Smooth muscle cell (in vitro differentiated cells): ENCODE measurements around the gene NOP53. TPM values are rescaled to one million over a fixed set of nuclear protein-coding genes. Genes with fewer than 3 reads are reported as not detected.

Experiments used
- DNase-seq: peaks from one replicate; lab custom pipeline; 2025; ENCODE audit not compliant: unreplicated experiment; lab: John Stamatoyannopoulos, UW
- H2AFZ ChIP-seq: fragments of 200-600 bp; sonication (generic); 2 replicates; pipeline ENCODE4 v1.6.0; 2016; ENCODE audit warnings: antibody characterized with exemption, low read depth, mild to moderate bottlenecking
- H3F3A ChIP-seq: fragments of 200-600 bp; sonication (generic); 2 replicates; pipeline ENCODE4 v1.6.0; 2017; ENCODE audit warnings: antibody characterized with exemption, low read depth
- H3K27ac ChIP-seq: fragments of 200-600 bp; sonication (generic); 2 replicates; pipeline ENCODE4 v1.5.1; 2016; ENCODE audit warnings: low read depth, mild to moderate bottlenecking
- H3K27me3 ChIP-seq: fragments of 200-600 bp; sonication (generic); 2 replicates; pipeline ENCODE4 v1.6.1; 2016; ENCODE audit warnings: low read depth, mild to moderate bottlenecking
- H3K36me3 ChIP-seq: fragments of 200-600 bp; sonication (generic); 2 replicates; pipeline ENCODE4 v1.5.1; 2016; ENCODE audit warnings: low read depth
- H3K4me1 ChIP-seq: fragments of 200-600 bp; sonication (generic); 2 replicates; pipeline ENCODE4 v1.5.1; 2016; ENCODE audit warnings: low read depth
- H3K4me2 ChIP-seq: fragments of 200-600 bp; sonication (generic); 2 replicates; pipeline ENCODE4 v1.6.0; 2016; ENCODE audit warnings: mild to moderate bottlenecking
- H3K4me3 ChIP-seq: fragments of 200-600 bp; sonication (generic); 2 replicates; pipeline ENCODE4 v1.5.1; 2016; ENCODE audit warnings: mild to moderate bottlenecking
- H3K79me2 ChIP-seq: fragments of 200-600 bp; sonication (generic); 2 replicates; pipeline ENCODE4 v1.6.0; 2016; ENCODE audit warnings: low read depth, mild to moderate bottlenecking
- H3K9ac ChIP-seq: fragments of 200-600 bp; sonication (generic); 2 replicates; pipeline ENCODE4 v1.6.0; 2016; ENCODE audit warnings: low read depth
- H3K9me3 ChIP-seq: fragments of 200-600 bp; sonication (generic); replicated peaks from 2 replicates; pipeline ENCODE4 v1.5.1; 2016; ENCODE audit warnings: low read depth
- H4K20me1 ChIP-seq: fragments of 200-600 bp; sonication (generic); 2 replicates; pipeline ENCODE4 v1.6.0; 2016; ENCODE audit warnings: low read depth
- CTCF ChIP-seq: fragments of 200-600 bp; sonication (generic); IDR thresholded peaks from 2 replicates; pipeline ENCODE4 v1.5.1; 2017; ENCODE audit warnings: borderline replicate concordance, mild to moderate bottlenecking, antibody characterized with exemption; ENCODE audit not compliant: insufficient read depth, poor library complexity, severe bottlenecking
- WGBS: methylation state at CpG from one replicate; pipeline ENCODE4 v1.1.7; 2016; ENCODE audit warnings: low lambda C conversion rate; 5-methylcytosine and 5-hydroxymethylcytosine counted together
- polyA plus RNA-seq: library from polyadenylated mRNA; unstranded; fragments of >200 nt; fragmentation: Nextera tagmentation; extraction: Ambion mirVana; gene quantifications from 2 replicates; pipeline ENCODE4 v1.2.1, GENCODE V29; 2016
- total RNA-seq: library from RNA; depleted of rRNA; stranded (reverse); fragments of >200 nt; gene quantifications from 2 replicates; pipeline ENCODE4 v1.2.3, GENCODE V29; 2014

NOP53 gene
- total and polyA plus RNA-seq, 2 experiments from 2014 or later, result 42.8 to 74.5 TPM

- H3K27me3 ChIP-seq, result no peaks in the 10 kb centered on the region
- 94% methylated on average over 2 of the region's 2 CpGs for WGBS
These were observed 51.4 kb downstream of the NOP53 start for GRCh38 chr19:47796785-47797184.

DNA sequence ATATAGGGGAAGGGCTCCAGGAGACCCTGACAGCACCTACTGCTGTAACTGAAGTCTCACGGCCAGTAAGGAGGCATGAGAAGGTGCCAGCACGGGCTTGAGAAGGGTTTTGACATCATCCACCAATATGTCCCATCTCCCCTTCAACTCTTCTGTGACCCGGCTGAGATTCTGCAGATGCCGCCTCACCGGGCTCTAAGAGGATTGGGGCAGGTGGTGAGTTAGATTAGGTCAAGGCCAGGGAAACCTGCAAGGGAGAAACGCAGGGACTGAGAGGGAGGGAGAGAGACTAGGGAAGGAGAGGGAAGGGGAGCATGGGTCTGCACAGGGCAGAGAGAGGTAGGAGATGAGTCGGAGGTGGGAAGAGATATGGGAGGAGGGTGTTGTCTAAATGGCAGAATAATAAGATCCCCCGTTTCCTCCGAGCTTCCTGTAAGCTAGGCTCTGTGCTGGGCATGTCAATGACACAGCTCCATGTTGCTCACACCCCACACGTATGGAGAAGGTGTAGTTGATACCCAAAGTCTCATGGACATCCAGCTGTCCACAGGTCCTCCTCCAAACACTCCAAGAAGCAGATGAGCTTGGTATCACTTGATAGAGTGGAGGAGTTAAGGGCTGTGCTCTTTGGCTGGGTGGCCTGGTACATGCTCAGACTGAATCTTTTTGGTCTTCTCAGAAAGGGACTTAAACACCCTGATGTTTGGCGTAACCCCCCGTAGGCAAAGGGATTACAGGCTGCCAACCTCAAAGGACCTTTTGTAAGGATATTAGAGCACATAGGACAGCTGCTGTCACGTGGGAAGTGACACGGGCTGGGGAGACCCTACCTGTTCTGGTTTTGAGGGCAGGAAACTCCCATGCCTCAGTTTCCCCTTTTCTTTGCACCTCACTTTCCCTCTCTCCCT, 52.9 kb downstream of the NOP53 start:
- Histone ChIP-seq H3K4me3 (no peak overlapping the region), H3F3A (no peaks in the 10 kb centered on the region), H3K27me3 (no peaks in the 10 kb centered on the region), H3K79me2 (no peaks in the 10 kb centered on the region), H3K4me2 (no peak overlapping the region), H3K9me3 (no peaks in the 10 kb centered on the region), H3K9ac (no peak overlapping the region), H3K27ac (no peak overlapping the region), H4K20me1 (no peaks in the 10 kb centered on the region), H3K36me3 (no peaks in the 10 kb centered on the region), H3K4me1 (no peaks in the 10 kb centered on the region), H2AFZ (no peak overlapping the region)
- 82% methylated on average over 14 of the region's 14 CpGs for WGBS
- no peak for TF ChIP-seq CTCF
- no peak for DNase-seq

More at GRCh38 chr19:47796785-47797184, 51.4 kb downstream of the NOP53 start:
- Histone ChIP-seq H3K4me3 (no peak overlapping the region), H3K36me3 (no peaks in the 10 kb centered on the region), H3K27ac (no peak overlapping the region), H3F3A (no peaks in the 10 kb centered on the region), H3K9ac (no peak overlapping the region), H3K4me2 (no peak overlapping the region), H3K79me2 (no peaks in the 10 kb centered on the region), H2AFZ (no peak overlapping the region), H3K9me3 (no peaks in the 10 kb centered on the region), H3K4me1 (no peaks in the 10 kb centered on the region), H4K20me1 (no peaks in the 10 kb centered on the region)
- TF ChIP-seq CTCF, result no peak
- no peak for DNase-seq

DNA sequence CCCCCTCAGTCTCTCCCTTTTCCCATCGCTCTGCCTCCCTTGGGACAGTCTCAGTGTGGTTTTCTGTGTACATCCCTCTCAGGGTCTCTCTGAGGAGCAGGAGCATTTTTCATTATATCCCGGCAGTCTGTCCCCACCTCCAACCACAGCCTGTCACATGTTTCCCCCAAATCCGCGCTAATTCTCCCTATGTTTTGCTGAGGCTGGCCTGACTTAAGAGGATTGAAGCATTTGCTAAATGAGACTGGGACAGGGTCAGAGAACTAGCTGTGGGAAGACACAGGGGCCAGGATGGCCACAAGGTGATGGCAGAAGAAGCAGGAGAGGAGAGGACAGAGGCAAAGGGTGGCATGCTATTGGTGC, 53.5 kb downstream of the NOP53 start:
- no peaks in the 10 kb centered on the region for H3F3A ChIP-seq
- no peaks in the 10 kb centered on the region for H3K9me3 ChIP-seq
- H3K27ac ChIP-seq, result no peak overlapping the region
- no peak for DNase-seq
- WGBS, result 88% methylated on average over 4 of the region's 4 CpGs
- H4K20me1 ChIP-seq, result no peaks in the 10 kb centered on the region
- no peaks in the 10 kb centered on the region for H3K36me3 ChIP-seq
- H2AFZ ChIP-seq, result no peak overlapping the region
- H3K79me2 ChIP-seq, result no peaks in the 10 kb centered on the region
- no peak for TF ChIP-seq CTCF
- no peaks in the 10 kb centered on the region for H3K27me3 ChIP-seq
- H3K9ac ChIP-seq, result no peak overlapping the region
- no peaks in the 10 kb centered on the region for H3K4me1 ChIP-seq
- H3K4me3 ChIP-seq, result no peak overlapping the region
- H3K4me2 ChIP-seq, result no peak overlapping the region

DNA sequence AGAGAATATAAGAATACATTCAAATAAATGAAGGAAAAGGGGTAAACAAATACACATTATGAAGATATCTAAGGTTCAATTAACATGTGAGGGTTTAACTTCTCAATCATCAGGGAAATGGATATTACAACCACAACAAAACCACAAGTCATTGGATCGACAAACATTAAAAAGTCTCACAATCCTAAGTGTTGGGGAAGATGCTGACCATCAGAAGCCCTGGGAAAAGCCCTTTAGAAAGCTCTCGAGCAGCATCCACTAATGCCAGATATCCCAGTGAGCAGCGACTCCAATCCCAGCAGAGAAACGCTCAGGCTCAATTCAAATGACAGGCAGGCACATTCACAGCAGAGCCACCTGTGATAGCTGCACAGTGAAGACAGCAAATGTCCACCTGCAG, 55.9 kb downstream of the NOP53 start:
- Histone ChIP-seq H3K27me3 (no peaks in the 10 kb centered on the region), H3K4me3 (no peak overlapping the region), H2AFZ (no peak overlapping the region), H3K4me1 (no peaks in the 10 kb centered on the region), H3F3A (no peaks in the 10 kb centered on the region), H3K9me3 (no peaks in the 10 kb centered on the region), H3K27ac (no peak overlapping the region), H3K9ac (no peak overlapping the region), H3K4me2 (no peak overlapping the region), H3K79me2 (no peaks in the 10 kb centered on the region), H3K36me3 (no peaks in the 10 kb centered on the region), H4K20me1 (no peaks in the 10 kb centered on the region)
- no peak for TF ChIP-seq CTCF
- 93% methylated on average over 4 of the region's 4 CpGs for WGBS
- no peak for DNase-seq
